HCT116 (cell line): ENCODE results near the gene MNT. TPM values are rescaled to one million over a fixed set of nuclear protein-coding genes. Genes with fewer than 3 reads are reported as not detected.

Experiments used
- ATAC-seq: fragments of 200-7000 bp; cut with Tn5 transposase; 2 replicates; pipeline ENCODE4 v1.9.1; 2020; ENCODE audit warnings: mild to moderate bottlenecking, moderate library complexity
- BruUV-seq: library from RNA; stranded (reverse); fragments of 400-500 nt; replicated peaks from 2 replicates; lab custom pipeline; 2021; lab: Mats Ljungman, UMichigan
- CTCF ChIA-PET: fragments of 300-600 bp; sonication (Branson Sonifier 250); formaldehyde crosslinking; loops from one replicate; lab custom pipeline; 2021; ENCODE audit warnings: antibody characterized with exemption; lab: Charles Lee
- POLR2A ChIA-PET: fragments of 300-600, 350-600 bp; sonication (Branson Sonifier 250); formaldehyde crosslinking; loops from one replicate; lab custom pipeline; 2021; ENCODE audit warnings: antibody characterized with exemption; lab: Charles Lee
- RAD21 ChIA-PET, 2 experiments: fragments of 300-600 bp; sonication (Branson Sonifier 250); formaldehyde crosslinking; loops; one replicate each; lab custom pipeline; 2023; ENCODE audit warnings: low total read pairs in 2 of 2; ENCODE audit not compliant: uncharacterized antibody in 2 of 2, unreplicated experiment in 2 of 2, low non-redundant PET in 1 of 2; lab: Charles Lee
- DNase-seq: peaks from one replicate; pipeline ENCODE4 v3.0.0-alpha.2; 2010; ENCODE audit warnings: low read depth, low spot score
- H2AFZ ChIP-seq: fragments of 200-600 bp; shearing (Covaris generic), sonication (generic); 2 replicates; pipeline ENCODE4 v1.6.1; 2017; ENCODE audit warnings: low read depth, mixed run types, mixed read lengths, antibody characterized with exemption, low read length; ENCODE audit not compliant: poor library complexity, severe bottlenecking
- H3K27ac ChIP-seq: 2 replicates; pipeline ENCODE4 v1.5.1; 2012; ENCODE audit warnings: low read depth, low read length
- H3K27me3 ChIP-seq: fragments of 200-600 bp; sonication (generic); 2 replicates; pipeline ENCODE4 v1.6.1; 2016; ENCODE audit warnings: mixed run types, low read length, mixed read lengths; ENCODE audit not compliant: insufficient read depth
- H3K36me3 ChIP-seq, 2 experiments: fragments of 200-500 bp in 1 of 2; fragments of 200-600 bp in 1 of 2; sonication (Bioruptor generic) in 1 of 2; sonication (generic) in 1 of 2; 2 replicates each; pipeline versions ENCODE4 v1.5.1 to v1.6.1; 2014 to 2016; ENCODE audit warnings: low read length in 2 of 2, inconsistent platforms in 1 of 2, mixed read lengths in 1 of 2, mixed run types in 1 of 2; ENCODE audit not compliant: insufficient read depth in 2 of 2, control insufficient read depth in 1 of 2
- H3K4me1 ChIP-seq, 2 experiments: fragments of 200-600 bp in 1 of 2; sonication (generic) in 1 of 2; 2 replicates each; pipeline versions ENCODE4 v1.5.1 to v1.6.1; 2012 to 2017; ENCODE audit warnings: low read length in 2 of 2, inconsistent platforms in 1 of 2, mild to moderate bottlenecking in 1 of 2, mixed read lengths in 1 of 2, mixed run types in 1 of 2, moderate library complexity in 1 of 2; ENCODE audit not compliant: insufficient read depth in 2 of 2, control insufficient read depth in 1 of 2
- H3K4me2 ChIP-seq: fragments of 200-600 bp; sonication (generic); 2 replicates; pipeline ENCODE4 v1.6.1; 2017; ENCODE audit warnings: mixed run types, low read length, mixed read lengths
- H3K4me3 ChIP-seq, 2 experiments: fragments of 200-600 bp in 1 of 2; sonication (generic) in 1 of 2; replicated peaks in 1 of 2; 2 replicates each; pipeline ENCODE4 v1.5.1; 2011 to 2016; ENCODE audit warnings: low read length in 2 of 2, control low read depth in 1 of 2, low read depth in 1 of 2, mild to moderate bottlenecking in 1 of 2, mixed read lengths in 1 of 2, mixed run types in 1 of 2
- H3K79me2 ChIP-seq: fragments of 200-600 bp; sonication (generic); 2 replicates; pipeline ENCODE4 v1.6.1; 2017; ENCODE audit warnings: mild to moderate bottlenecking, mixed run types, low read length, moderate library complexity, mixed read lengths; ENCODE audit not compliant: insufficient read depth
- H3K9ac ChIP-seq: fragments of 200-600 bp; sonication (generic); 2 replicates; pipeline ENCODE4 v1.6.1; 2016; ENCODE audit warnings: low read length, mixed read lengths
- H3K9me2 ChIP-seq: fragments of 200-600 bp; sonication (generic), shearing (Covaris generic); 2 replicates; pipeline ENCODE4 v1.6.1; 2017; ENCODE audit warnings: mixed run types, mild to moderate bottlenecking, moderate library complexity; ENCODE audit not compliant: insufficient read depth
- H3K9me3 ChIP-seq, 2 experiments: fragments of 200-500 bp in 1 of 2; fragments of 200-600 bp in 1 of 2; sonication (Bioruptor generic) in 1 of 2; sonication (generic) in 1 of 2; 2 replicates each; pipeline ENCODE4 v1.6.1; 2014 to 2017; ENCODE audit warnings: low read length in 2 of 2, mixed read lengths in 2 of 2, inconsistent platforms in 1 of 2, low read depth in 1 of 2, mild to moderate bottlenecking in 1 of 2, mixed run types in 1 of 2, moderate library complexity in 1 of 2; ENCODE audit not compliant: control insufficient read depth in 1 of 2, insufficient read depth in 1 of 2
- H4K20me1 ChIP-seq: fragments of 200-600 bp; sonication (generic), shearing (Covaris generic); 2 replicates; pipeline ENCODE4 v1.6.1; 2017; ENCODE audit warnings: mixed run types, mild to moderate bottlenecking, moderate library complexity; ENCODE audit not compliant: insufficient read depth
- ELF1 ChIP-seq: IDR thresholded peaks from 2 replicates; pipeline ENCODE4 v1.6.1; 2012; ENCODE audit warnings: low read depth, borderline replicate concordance
- EZH2phosphoT487 ChIP-seq: fragments of 200-600 bp; IDR thresholded peaks from 2 replicates; pipeline ENCODE4 v1.6.1; 2018; ENCODE audit warnings: antibody characterized with exemption, borderline replicate concordance
- FOSL1 ChIP-seq: IDR thresholded peaks from 2 replicates; pipeline ENCODE4 v1.6.1; 2012; ENCODE audit warnings: low read depth
- JUND ChIP-seq: IDR thresholded peaks from 2 replicates; pipeline ENCODE4 v1.6.1; 2012
- MAX ChIP-seq: IDR thresholded peaks from 2 replicates; pipeline ENCODE4 v1.6.1; 2012
- POLR2AphosphoS5 ChIP-seq: IDR thresholded peaks from 2 replicates; pipeline ENCODE4 v1.6.1; 2011; ENCODE audit warnings: mild to moderate bottlenecking, low read depth, low read length, moderate library complexity
- REST ChIP-seq: IDR thresholded peaks from 2 replicates; pipeline ENCODE4 v1.6.1; 2012; ENCODE audit warnings: low read depth
- SP1 ChIP-seq: IDR thresholded peaks from 2 replicates; pipeline ENCODE4 v1.6.1; 2012; ENCODE audit warnings: low read depth
- intact Hi-C: fragments of 100-400 bp; cut with micrococcal nuclease; formaldehyde crosslinking; loops from 2 replicates; pipeline ENCODE4 v1.10.0; 2022
- total RNA-seq: library from RNA; stranded (reverse); gene quantifications from one replicate; pipeline ENCODE4 v1.2.1, GENCODE V29; 2021; ENCODE audit not compliant: unreplicated experiment

Gene MNT
- total RNA-seq, 1 experiment from 2014 or later: 37.0 TPM

GRCh38 chr17:2344528-2344927 is 56.3 kb downstream of the MNT start:
- Histone ChIP-seq H3K4me2 (no peak overlapping the region), H3K4me1 (peaks cover 24 to 35% of the 10 kb centered on the region in 2 experiments), H2AFZ (no peak overlapping the region), H3K79me2 (peaks cover 4% of the 10 kb centered on the region; the same call in 1 of the 2 replicates), H3K27ac (no peak overlapping the region), H4K20me1 (no peaks in the 10 kb centered on the region), H3K9me3 (no peaks in the 10 kb centered on the region), H3K36me3 (peaks cover 13 to 14% of the 10 kb centered on the region in 2 experiments; a peak in 3 of 4 replicates), H3K4me3 (no peak overlapping the region), H3K27me3 (no peaks in the 10 kb centered on the region), H3K9ac (no peak overlapping the region), H3K9me2 (no peaks in the 10 kb centered on the region)
- intact Hi-C loops: no loop called here
- TF ChIP-seq ELF1: no peak
- no peak for TF ChIP-seq REST
- TF ChIP-seq EZH2phosphoT487: no peak
- ATAC-seq (no peak), DNase-seq (no peak)
- ChIA-PET POLR2A (no interaction called here), RAD21 (interaction anchor here in 1 of 2 experiments (0.7 kb wide), 1 partner anchor 38 kb away, joined by 3 read pairs; no protein-coding TSS in a partner anchor), CTCF (no interaction called here)
- BruUV-seq: no TSS peak

DNA sequence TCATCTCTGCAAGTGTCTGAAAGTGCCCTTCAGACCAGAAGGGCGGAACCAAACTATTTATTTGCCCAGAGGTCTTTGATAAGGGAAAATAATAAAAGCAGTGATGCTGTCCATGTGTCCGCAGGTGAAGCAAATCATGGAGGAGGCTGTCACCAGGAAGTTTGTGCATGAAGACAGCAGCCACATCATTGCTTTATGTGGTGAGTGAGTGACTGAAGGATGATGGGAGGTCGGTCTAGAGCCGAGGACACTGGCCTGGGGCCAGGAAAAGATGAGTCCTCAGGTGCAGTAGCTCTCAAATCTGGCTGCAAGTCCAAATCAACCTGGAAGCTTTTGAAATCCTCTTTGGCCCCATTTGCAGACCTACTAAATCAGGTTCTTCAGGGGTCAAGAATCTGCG is 57.4 kb downstream of the MNT start:
- peaks cover 23 to 36% of the 10 kb centered on the region in 2 experiments for H3K4me1 ChIP-seq
- no TSS peak for BruUV-seq
- H3K4me3 ChIP-seq: no peak overlapping the region
- no peaks in the 10 kb centered on the region for H3K9me3 ChIP-seq
- H2AFZ ChIP-seq: no peak overlapping the region
- ChIA-PET POLR2A (interaction anchor here (1.1 kb wide), 1 partner anchor 8 kb away, joined by 5 read pairs; no protein-coding TSS in a partner anchor), RAD21 (no interaction called here), CTCF (no interaction called here)
- peaks cover 11% of the 10 kb centered on the region; the same call in 1 of the 2 replicates for H3K79me2 ChIP-seq
- TF ChIP-seq POLR2AphosphoS5 (no peak), FOSL1 (peak; percentile 65), SP1 (peak; percentile 48), MAX (0 out of 2 replicates have a peak, but pooled peaks have one; percentile 19), REST (no peak), JUND (peak; percentile 67)
- H4K20me1 ChIP-seq: no peaks in the 10 kb centered on the region
- peaks cover 13 to 14% of the 10 kb centered on the region in 2 experiments; a peak in 3 of 4 replicates for H3K36me3 ChIP-seq
- H3K27ac ChIP-seq: no peak overlapping the region
- no peaks in the 10 kb centered on the region for H3K27me3 ChIP-seq
- peak overlapping the region; percentile 19; the same call in 1 of the 2 replicates for H3K4me2 ChIP-seq
- intact Hi-C loops: no loop called here
- ATAC-seq (peak; percentile 50; the same call in 1 of the 2 replicates), DNase-seq (no peak)
- no peak overlapping the region for H3K9ac ChIP-seq
- H3K9me2 ChIP-seq: no peaks in the 10 kb centered on the region
